HepG2 (cell line): Measurements from ENCODE around the gene CSKMT.

ENCODE experiments used
- BRF2 ChIP-seq: sonication (generic); formaldehyde crosslinking; IDR thresholded peaks from 2 replicates; pipeline ENCODE4 v1.8.1; 2022; ENCODE audit warnings: mild to moderate bottlenecking, missing genetic modification reagents
- CBFB ChIP-seq: sonication (generic); formaldehyde crosslinking; IDR thresholded peaks from 2 replicates; pipeline ENCODE4 v1.4.0; 2020; ENCODE audit warnings: missing genetic modification reagents
- FOXM1 ChIP-seq: sonication (generic); formaldehyde crosslinking; IDR thresholded peaks from 2 replicates; pipeline ENCODE4 v1.5.0; 2020; ENCODE audit warnings: missing genetic modification reagents
- TARDBP ChIP-seq: sonication (generic); formaldehyde crosslinking; IDR thresholded peaks from 2 replicates; pipeline ENCODE4 v1.8.0; 2022; ENCODE audit warnings: mild to moderate bottlenecking, missing genetic modification reagents
- ZNF18 ChIP-seq: sonication (generic); formaldehyde crosslinking; IDR thresholded peaks from 2 replicates; pipeline ENCODE4 v1.8.0; 2022; ENCODE audit warnings: mild to moderate bottlenecking, missing genetic modification reagents; ENCODE audit not compliant: insufficient replicate concordance
- ZNF207 ChIP-seq: fragments of 450-650 bp; IDR thresholded peaks from 2 replicates; pipeline ENCODE4 v1.6.1; 2016; ENCODE audit warnings: antibody characterized with exemption, borderline replicate concordance
- ZNF24 ChIP-seq: fragments of 450-650 bp; IDR thresholded peaks from 2 replicates; pipeline ENCODE4 v1.6.1; 2017; ENCODE audit warnings: antibody characterized with exemption, mild to moderate bottlenecking
- ZNF3 ChIP-seq: IDR thresholded peaks from 2 replicates; pipeline ENCODE4 v1.7.0; 2017; ENCODE audit warnings: inconsistent platforms
- ZNF510 ChIP-seq: sonication (generic); formaldehyde crosslinking; IDR thresholded peaks from 2 replicates; pipeline ENCODE4 v1.4.0; 2020; ENCODE audit warnings: low read depth, mild to moderate bottlenecking, missing genetic modification reagents
- TF ChIP-seq, protein P1 (sequence below): IDR thresholded peaks from 2 replicates; pipeline ENCODE4 v1.6.1; 2016; ENCODE audit warnings: missing compliant biosample characterization, missing genetic modification reagents, borderline replicate concordance

- TF ChIP-seq ZNF18 (CRISPR knock-in tag) (no peak), BRF2 (no peak), ZNF207 (no peak), TARDBP (CRISPR knock-in tag) (no peak), CBFB (no peak), FOXM1 (no peak), ZNF3 (CRISPR knock-in tag) (no peak), ZNF24 (no peak), ZNF510 (CRISPR knock-in tag) (no peak)
- TF ChIP-seq, protein P1, sequence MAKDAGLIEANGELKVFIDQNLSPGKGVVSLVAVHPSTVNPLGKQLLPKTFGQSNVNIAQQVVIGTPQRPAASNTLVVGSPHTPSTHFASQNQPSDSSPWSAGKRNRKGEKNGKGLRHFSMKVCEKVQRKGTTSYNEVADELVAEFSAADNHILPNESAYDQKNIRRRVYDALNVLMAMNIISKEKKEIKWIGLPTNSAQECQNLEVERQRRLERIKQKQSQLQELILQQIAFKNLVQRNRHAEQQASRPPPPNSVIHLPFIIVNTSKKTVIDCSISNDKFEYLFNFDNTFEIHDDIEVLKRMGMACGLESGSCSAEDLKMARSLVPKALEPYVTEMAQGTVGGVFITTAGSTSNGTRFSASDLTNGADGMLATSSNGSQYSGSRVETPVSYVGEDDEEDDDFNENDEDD = no peak
Measured at GRCh38 chr11:62712861-62713260, 47.7 kb downstream of the CSKMT start.
